ENCODE data around the gene FOSL1. TPM values are rescaled to one million over a fixed set of nuclear protein-coding genes. Genes with fewer than 3 reads are reported as not detected.

The FOSL1 gene
- total and polyA plus RNA-seq, 2 experiments from 2014 or later = 14.6 to 17.1 TPM

- no peak for TF ChIP-seq ZNF462 (CRISPR knock-in tag; IDR thresholded peaks at IDR 0.05)
- TF ChIP-seq EZH2 (IDR thresholded peaks at IDR 0.05; ENCODE audit: low read depth, unreplicated experiment) = no peak
- no peak for TF ChIP-seq EZH2phosphoT487 (IDR thresholded peaks at IDR 0.05; ENCODE audit: unreplicated experiment)
Observed at GRCh38 chr11:65884716-65885092, 15.5 kb downstream of the FOSL1 start (continued).

GRCh38 chr11:65883786-65884715, 16.1 kb downstream of the FOSL1 start:
- peaks cover 14% of the 10 kb centered on the region; the same call in 1 of the 2 replicates for H3K36me3 ChIP-seq (ENCODE audit: insufficient read depth)
- peaks cover 9% of the 10 kb centered on the region for H3K4me1 ChIP-seq (ENCODE audit: insufficient read depth)
- H3K36me3 Mint-ChIP-seq (ENCODE audit: low read depth) = peaks cover 45% of the 10 kb centered on the region
- 0 out of 2 replicates have a peak, but pooled peaks cover 9% of the 10 kb centered on the region for H3K79me2 ChIP-seq (replicated peaks; ENCODE audit: insufficient read depth)
- peaks cover under 1% of the 10 kb centered on the region; the same call in 1 of the 2 replicates for H3K27me3 ChIP-seq (ENCODE audit: insufficient read depth)
- H3K27ac Mint-ChIP-seq = no peak overlapping the region
- peaks cover 18% of the 10 kb centered on the region; the same call in 1 of the 2 replicates for H4K20me1 ChIP-seq (replicated peaks; ENCODE audit: insufficient read depth)
- no peak for TF ChIP-seq NANOG (IDR thresholded peaks at IDR 0.05; ENCODE audit: borderline replicate concordance)
- no peak for DNase-seq (ENCODE audit: low spot score)
- ATAC-seq = no peak
- H3K9me3 Mint-ChIP-seq = peaks cover 2% of the 10 kb centered on the region; the same call in 1 of the 3 replicates
- peaks cover 29% of the 10 kb centered on the region for H3F3A ChIP-seq (replicated peaks; ENCODE audit: low read depth)
- H3K27ac ChIP-seq (ENCODE audit: low read depth) = no peak overlapping the region
- peaks cover 14% of the 10 kb centered on the region for H3K27me3 Mint-ChIP-seq (ENCODE audit: insufficient read depth, low read depth, poor library complexity)
- no peak overlapping the region for H2AFZ ChIP-seq
- H3K4me3 ChIP-seq = no peak overlapping the region
- no peak overlapping the region; the same call in 2 of the 3 replicates for H3K4me3 Mint-ChIP-seq
- no peaks in the 10 kb centered on the region for H3K9me2 ChIP-seq (ENCODE audit: insufficient read depth)
- no peak overlapping the region for H3K4me2 ChIP-seq
- H3K4me1 Mint-ChIP-seq = peaks cover 15% of the 10 kb centered on the region

All from GM23338 (cell line).